Coronary artery (tissue), 2 donors: Measurements from ENCODE around the gene FUBP3.

Experiments used
- DNase-seq: peaks from one replicate; pipeline ENCODE4 v3.0.0-alpha.2; 2017; ENCODE audit warnings: low spot score
- H3K27ac ChIP-seq, 2 donors: fragments of 200-600 bp; sonication (generic); one replicate each; pipeline ENCODE4 v1.5.1; 2016 to 2019
- H3K4me3 ChIP-seq: fragments of 200-600 bp; sonication (generic); 2 replicates; pipeline ENCODE4 v1.5.1; 2016; ENCODE audit warnings: mild to moderate bottlenecking, moderate library complexity
- TF ChIP-seq, protein P1 (sequence below): fragments of 200-600 bp; sonication (generic); IDR thresholded peaks from one replicate; pipeline ENCODE4 v1.5.1; 2019; ENCODE audit warnings: antibody characterized with exemption

FUBP3 gene

DNA sequence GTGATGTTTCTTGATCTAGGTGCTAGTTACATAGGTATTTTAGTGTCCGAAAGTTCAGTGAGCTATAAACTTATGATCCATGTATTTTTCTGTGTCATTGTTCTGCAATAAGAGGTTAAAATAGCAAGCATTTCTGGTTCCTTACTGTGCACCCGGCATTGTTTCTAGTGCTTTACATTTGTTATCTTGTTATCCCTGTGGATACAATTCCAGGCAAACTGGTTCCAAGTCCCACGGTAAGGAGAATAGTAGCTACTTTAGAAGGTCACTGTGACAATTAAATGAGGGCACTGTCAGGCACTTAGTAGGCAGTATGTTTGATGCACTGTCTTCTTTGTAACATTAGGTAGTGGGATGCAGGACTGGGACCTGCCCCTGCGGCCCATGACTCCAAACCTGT is 9.0 kb downstream of the FUBP3 start:
- no peak for DNase-seq
- H3K27ac ChIP-seq = no peak overlapping the region
- no peak overlapping the region for H3K4me3 ChIP-seq
- TF ChIP-seq, protein P1, sequence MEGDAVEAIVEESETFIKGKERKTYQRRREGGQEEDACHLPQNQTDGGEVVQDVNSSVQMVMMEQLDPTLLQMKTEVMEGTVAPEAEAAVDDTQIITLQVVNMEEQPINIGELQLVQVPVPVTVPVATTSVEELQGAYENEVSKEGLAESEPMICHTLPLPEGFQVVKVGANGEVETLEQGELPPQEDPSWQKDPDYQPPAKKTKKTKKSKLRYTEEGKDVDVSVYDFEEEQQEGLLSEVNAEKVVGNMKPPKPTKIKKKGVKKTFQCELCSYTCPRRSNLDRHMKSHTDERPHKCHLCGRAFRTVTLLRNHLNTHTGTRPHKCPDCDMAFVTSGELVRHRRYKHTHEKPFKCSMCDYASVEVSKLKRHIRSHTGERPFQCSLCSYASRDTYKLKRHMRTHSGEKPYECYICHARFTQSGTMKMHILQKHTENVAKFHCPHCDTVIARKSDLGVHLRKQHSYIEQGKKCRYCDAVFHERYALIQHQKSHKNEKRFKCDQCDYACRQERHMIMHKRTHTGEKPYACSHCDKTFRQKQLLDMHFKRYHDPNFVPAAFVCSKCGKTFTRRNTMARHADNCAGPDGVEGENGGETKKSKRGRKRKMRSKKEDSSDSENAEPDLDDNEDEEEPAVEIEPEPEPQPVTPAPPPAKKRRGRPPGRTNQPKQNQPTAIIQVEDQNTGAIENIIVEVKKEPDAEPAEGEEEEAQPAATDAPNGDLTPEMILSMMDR = no peak

DNA sequence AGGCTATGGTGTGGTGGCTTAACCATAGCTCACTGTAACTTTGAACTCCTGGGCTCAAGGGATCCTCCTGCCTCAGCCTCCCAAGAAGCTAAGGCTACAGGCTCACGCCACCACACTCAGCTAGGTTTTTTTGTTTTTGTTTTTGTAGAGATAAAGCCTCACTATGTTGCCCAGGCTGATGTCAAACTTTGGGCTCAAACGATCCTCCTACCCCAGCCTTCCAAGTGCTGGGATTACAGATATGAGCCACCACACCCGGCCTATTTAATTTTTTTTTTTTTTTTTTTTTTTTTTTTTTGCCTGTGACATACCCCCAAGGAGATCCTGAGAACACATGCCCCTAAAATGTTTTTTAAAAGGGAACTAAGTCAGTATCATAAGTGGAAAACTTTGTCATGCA is 10.4 kb downstream of the FUBP3 start:
- no peak overlapping the region for H3K27ac ChIP-seq
- no peak overlapping the region for H3K4me3 ChIP-seq
- DNase-seq = no peak
- TF ChIP-seq, protein P1 = no peak

DNA sequence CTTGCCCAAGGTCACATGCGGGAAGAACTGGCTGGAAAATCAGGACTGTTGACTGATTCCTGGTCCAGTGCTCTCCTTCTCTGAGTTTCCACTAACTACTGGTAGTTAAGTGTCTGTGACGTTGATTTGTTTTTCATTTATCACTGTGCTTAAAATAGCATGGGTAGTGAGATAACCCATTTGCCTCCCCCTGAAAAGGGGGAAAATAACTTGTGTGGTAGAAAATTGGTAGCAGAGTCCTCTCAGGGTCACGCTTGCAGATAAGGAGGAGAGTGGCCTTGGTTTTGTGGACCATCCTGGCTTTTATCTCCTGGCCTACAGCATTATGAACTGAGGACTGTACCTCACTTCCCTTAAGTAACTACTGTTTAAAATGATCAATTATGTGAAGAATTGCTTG is 10.9 kb downstream of the FUBP3 start:
- Histone ChIP-seq H3K27ac (no peak overlapping the region), H3K4me3 (no peak overlapping the region)
- DNase-seq = no peak
- TF ChIP-seq, protein P1 = no peak

DNA sequence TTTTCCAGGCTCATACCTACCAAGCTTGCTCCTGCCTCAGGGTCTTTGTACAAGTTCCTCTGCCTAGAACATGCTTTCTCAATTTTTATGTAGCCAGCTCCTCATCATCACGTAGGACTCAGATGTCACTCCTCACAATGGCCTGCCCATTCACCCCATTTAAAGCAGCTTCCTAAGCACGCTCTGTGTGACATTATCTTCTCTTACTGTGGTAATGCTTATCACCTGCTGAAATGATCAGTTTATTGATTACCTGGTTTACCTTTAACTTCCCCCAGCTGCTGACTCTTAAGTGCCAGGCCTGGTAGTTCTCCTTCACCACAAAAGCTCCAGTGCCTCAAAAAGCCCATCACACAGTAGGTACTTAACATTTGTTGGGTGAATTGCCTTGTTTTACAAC is 13.6 kb downstream of the FUBP3 start:
- no peak for DNase-seq
- H3K4me3 ChIP-seq = no peak overlapping the region
- TF ChIP-seq, protein P1 = no peak
- no peak overlapping the region for H3K27ac ChIP-seq

DNA sequence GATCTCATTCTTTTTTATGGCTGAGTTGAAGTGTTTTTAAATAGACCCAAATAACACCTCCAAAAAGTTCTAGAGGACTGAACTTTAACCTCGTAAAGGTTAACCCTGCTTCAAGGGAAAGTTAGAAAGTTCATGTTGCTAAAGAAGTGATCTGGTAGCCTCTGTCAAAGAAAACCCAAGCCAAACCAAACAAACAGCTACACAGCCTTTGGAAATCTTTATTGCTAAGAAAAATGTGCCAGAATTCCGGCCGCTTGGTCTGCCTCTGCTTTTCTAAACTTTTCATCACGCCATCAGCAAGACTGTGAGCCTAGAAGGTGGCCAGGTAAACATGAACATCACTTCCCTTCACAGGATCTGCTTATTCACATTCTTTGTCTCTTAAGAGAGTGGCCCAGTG is 17.9 kb downstream of the FUBP3 start:
- H3K4me3 ChIP-seq = no peak overlapping the region
- H3K27ac ChIP-seq = no peak overlapping the region
- TF ChIP-seq, protein P1 = no peak
- no peak for DNase-seq

DNA sequence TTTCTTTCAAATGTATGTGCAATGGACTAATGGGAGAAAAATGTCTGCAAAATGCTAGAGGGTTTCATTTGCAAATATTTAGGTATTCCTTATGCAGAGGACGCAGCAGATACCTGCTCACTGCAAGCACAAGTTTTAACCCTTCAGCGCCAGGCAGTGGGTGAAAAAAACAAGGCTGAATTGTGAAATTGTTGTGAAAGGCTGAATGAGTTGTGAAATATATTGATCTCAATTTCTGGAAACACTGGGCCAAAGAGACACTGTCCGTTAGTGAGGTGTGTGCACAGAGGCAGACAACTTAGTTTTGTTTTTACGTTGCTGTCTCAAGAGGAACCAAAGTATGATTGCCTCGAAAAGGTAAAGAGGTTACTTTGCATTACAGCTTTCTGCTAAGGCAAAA is 18.8 kb downstream of the FUBP3 start:
- Histone ChIP-seq H3K4me3 (no peak overlapping the region), H3K27ac (no peak overlapping the region)
- TF ChIP-seq, protein P1 = no peak
- DNase-seq = no peak

DNA sequence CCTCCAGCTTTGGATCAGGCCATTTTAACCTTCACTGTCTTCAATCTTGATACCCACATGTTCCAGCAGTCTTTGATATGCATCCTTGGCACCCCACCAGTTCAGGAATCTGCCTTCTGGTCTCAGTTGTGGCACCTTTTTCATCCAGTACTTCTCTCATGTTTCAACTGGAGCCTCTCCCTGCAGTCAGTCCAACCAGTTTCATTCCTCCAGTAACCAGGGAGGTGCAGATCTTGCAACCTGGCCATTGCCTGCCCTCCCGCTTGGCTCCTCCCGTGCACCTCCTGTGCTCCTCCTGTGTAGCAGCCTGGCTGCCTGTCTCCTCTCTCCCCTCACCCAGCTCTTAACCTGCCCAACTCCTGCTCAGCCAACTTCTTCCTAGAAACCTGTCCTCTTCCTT is 20.2 kb downstream of the FUBP3 start:
- Histone ChIP-seq H3K4me3 (no peak overlapping the region), H3K27ac (no peak overlapping the region)
- no peak for DNase-seq
- TF ChIP-seq, protein P1 = no peak
